HCT116 (cell line): Measurements from ENCODE around the gene SLC12A8. TPM values are rescaled to one million over a fixed set of nuclear protein-coding genes. Genes with fewer than 3 reads are reported as not detected.

Experiments
- ATAC-seq: fragments of 200-7000 bp; cut with Tn5 transposase; 2 replicates; pipeline ENCODE4 v1.9.1; 2020; ENCODE audit warnings: mild to moderate bottlenecking, moderate library complexity
- BruUV-seq: library from RNA; stranded (reverse); fragments of 400-500 nt; replicated peaks from 2 replicates; lab custom pipeline; 2021; lab: Mats Ljungman, UMichigan
- CTCF ChIA-PET: fragments of 300-600 bp; sonication (Branson Sonifier 250); formaldehyde crosslinking; loops from one replicate; lab custom pipeline; 2021; ENCODE audit warnings: antibody characterized with exemption; lab: Charles Lee
- POLR2A ChIA-PET: fragments of 300-600, 350-600 bp; sonication (Branson Sonifier 250); formaldehyde crosslinking; loops from one replicate; lab custom pipeline; 2021; ENCODE audit warnings: antibody characterized with exemption; lab: Charles Lee
- RAD21 ChIA-PET, 2 experiments: fragments of 300-600 bp; sonication (Branson Sonifier 250); formaldehyde crosslinking; loops; one replicate each; lab custom pipeline; 2023; ENCODE audit warnings: low total read pairs in 2 of 2; ENCODE audit not compliant: uncharacterized antibody in 2 of 2, unreplicated experiment in 2 of 2, low non-redundant PET in 1 of 2; lab: Charles Lee
- DNase-seq: peaks from one replicate; pipeline ENCODE4 v3.0.0-alpha.2; 2010; ENCODE audit warnings: low read depth, low spot score
- H2AFZ ChIP-seq: fragments of 200-600 bp; shearing (Covaris generic), sonication (generic); 2 replicates; pipeline ENCODE4 v1.6.1; 2017; ENCODE audit warnings: low read depth, mixed run types, mixed read lengths, antibody characterized with exemption, low read length; ENCODE audit not compliant: poor library complexity, severe bottlenecking
- H3K27ac ChIP-seq: 2 replicates; pipeline ENCODE4 v1.5.1; 2012; ENCODE audit warnings: low read depth, low read length
- H3K27me3 ChIP-seq: fragments of 200-600 bp; sonication (generic); 2 replicates; pipeline ENCODE4 v1.6.1; 2016; ENCODE audit warnings: mixed run types, low read length, mixed read lengths; ENCODE audit not compliant: insufficient read depth
- H3K36me3 ChIP-seq, 2 experiments: fragments of 200-500 bp in 1 of 2; fragments of 200-600 bp in 1 of 2; sonication (Bioruptor generic) in 1 of 2; sonication (generic) in 1 of 2; 2 replicates each; pipeline versions ENCODE4 v1.5.1 to v1.6.1; 2014 to 2016; ENCODE audit warnings: low read length in 2 of 2, inconsistent platforms in 1 of 2, mixed read lengths in 1 of 2, mixed run types in 1 of 2; ENCODE audit not compliant: insufficient read depth in 2 of 2, control insufficient read depth in 1 of 2
- H3K4me1 ChIP-seq, 2 experiments: fragments of 200-600 bp in 1 of 2; sonication (generic) in 1 of 2; 2 replicates each; pipeline versions ENCODE4 v1.5.1 to v1.6.1; 2012 to 2017; ENCODE audit warnings: low read length in 2 of 2, inconsistent platforms in 1 of 2, mild to moderate bottlenecking in 1 of 2, mixed read lengths in 1 of 2, mixed run types in 1 of 2, moderate library complexity in 1 of 2; ENCODE audit not compliant: insufficient read depth in 2 of 2, control insufficient read depth in 1 of 2
- H3K4me2 ChIP-seq: fragments of 200-600 bp; sonication (generic); 2 replicates; pipeline ENCODE4 v1.6.1; 2017; ENCODE audit warnings: mixed run types, low read length, mixed read lengths
- H3K4me3 ChIP-seq, 2 experiments: fragments of 200-600 bp in 1 of 2; sonication (generic) in 1 of 2; replicated peaks in 1 of 2; 2 replicates each; pipeline ENCODE4 v1.5.1; 2011 to 2016; ENCODE audit warnings: low read length in 2 of 2, control low read depth in 1 of 2, low read depth in 1 of 2, mild to moderate bottlenecking in 1 of 2, mixed read lengths in 1 of 2, mixed run types in 1 of 2
- H3K79me2 ChIP-seq: fragments of 200-600 bp; sonication (generic); 2 replicates; pipeline ENCODE4 v1.6.1; 2017; ENCODE audit warnings: mild to moderate bottlenecking, mixed run types, low read length, moderate library complexity, mixed read lengths; ENCODE audit not compliant: insufficient read depth
- H3K9ac ChIP-seq: fragments of 200-600 bp; sonication (generic); 2 replicates; pipeline ENCODE4 v1.6.1; 2016; ENCODE audit warnings: low read length, mixed read lengths
- H3K9me2 ChIP-seq: fragments of 200-600 bp; sonication (generic), shearing (Covaris generic); 2 replicates; pipeline ENCODE4 v1.6.1; 2017; ENCODE audit warnings: mixed run types, mild to moderate bottlenecking, moderate library complexity; ENCODE audit not compliant: insufficient read depth
- H3K9me3 ChIP-seq, 2 experiments: fragments of 200-500 bp in 1 of 2; fragments of 200-600 bp in 1 of 2; sonication (Bioruptor generic) in 1 of 2; sonication (generic) in 1 of 2; 2 replicates each; pipeline ENCODE4 v1.6.1; 2014 to 2017; ENCODE audit warnings: low read length in 2 of 2, mixed read lengths in 2 of 2, inconsistent platforms in 1 of 2, low read depth in 1 of 2, mild to moderate bottlenecking in 1 of 2, mixed run types in 1 of 2, moderate library complexity in 1 of 2; ENCODE audit not compliant: control insufficient read depth in 1 of 2, insufficient read depth in 1 of 2
- H4K20me1 ChIP-seq: fragments of 200-600 bp; sonication (generic), shearing (Covaris generic); 2 replicates; pipeline ENCODE4 v1.6.1; 2017; ENCODE audit warnings: mixed run types, mild to moderate bottlenecking, moderate library complexity; ENCODE audit not compliant: insufficient read depth
- ATF3 ChIP-seq: IDR thresholded peaks from 2 replicates; pipeline ENCODE4 v1.6.1; 2012
- CBX3 ChIP-seq: IDR thresholded peaks from 2 replicates; pipeline ENCODE4 v1.6.1; 2012; ENCODE audit warnings: low read depth
- CEBPB ChIP-seq: IDR thresholded peaks from 2 replicates; pipeline ENCODE4 v1.6.1; 2012; ENCODE audit warnings: low read depth
- CTCF ChIP-seq, 3 experiments: fragments of 200-600 bp in 1 of 3; sonication (generic) in 1 of 3; IDR thresholded peaks in 2 of 3; conservative IDR thresholded peaks in 1 of 3; 2 replicates each; pipeline ENCODE4 v1.5.1; 2012 to 2017; ENCODE audit warnings: low read depth in 2 of 3, low read length in 2 of 3, antibody characterized with exemption in 1 of 3, borderline replicate concordance in 1 of 3, control low read depth in 1 of 3, mild to moderate bottlenecking in 1 of 3, mixed read lengths in 1 of 3, mixed run types in 1 of 3, moderate library complexity in 1 of 3; ENCODE audit not compliant: insufficient read depth in 1 of 3
- EGR1 ChIP-seq: IDR thresholded peaks from 2 replicates; pipeline ENCODE4 v1.6.1; 2012; ENCODE audit warnings: low read depth
- EZH2 ChIP-seq: fragments of 200-600 bp; sonication (generic); IDR thresholded peaks from 2 replicates; pipeline ENCODE4 v1.6.1; 2017; ENCODE audit warnings: antibody characterized with exemption, mixed run types
- EZH2phosphoT487 ChIP-seq: fragments of 200-600 bp; IDR thresholded peaks from 2 replicates; pipeline ENCODE4 v1.6.1; 2018; ENCODE audit warnings: antibody characterized with exemption, borderline replicate concordance
- MAX ChIP-seq: IDR thresholded peaks from 2 replicates; pipeline ENCODE4 v1.6.1; 2012
- POLR2A ChIP-seq: IDR thresholded peaks from 2 replicates; pipeline ENCODE4 v1.7.0; 2011; ENCODE audit warnings: borderline replicate concordance; ENCODE audit not compliant: insufficient read depth, insufficient read length; ENCODE audit errors: extremely low read depth
- POLR2AphosphoS5 ChIP-seq: IDR thresholded peaks from 2 replicates; pipeline ENCODE4 v1.6.1; 2011; ENCODE audit warnings: mild to moderate bottlenecking, low read depth, low read length, moderate library complexity
- RAD21 ChIP-seq: IDR thresholded peaks from 2 replicates; pipeline ENCODE4 v1.6.1; 2012; ENCODE audit warnings: low read depth, mild to moderate bottlenecking
- SIN3A ChIP-seq: IDR thresholded peaks from 2 replicates; pipeline ENCODE4 v1.6.1; 2012; ENCODE audit warnings: low read depth
- SP1 ChIP-seq: IDR thresholded peaks from 2 replicates; pipeline ENCODE4 v1.6.1; 2012; ENCODE audit warnings: low read depth
- SRF ChIP-seq: IDR thresholded peaks from 2 replicates; pipeline ENCODE4 v1.6.1; 2012; ENCODE audit warnings: low read depth
- YY1 ChIP-seq: IDR thresholded peaks from 2 replicates; pipeline ENCODE4 v1.6.1; 2011; ENCODE audit warnings: low read length, low read depth, moderate library complexity, mild to moderate bottlenecking; ENCODE audit not compliant: insufficient replicate concordance; ENCODE audit errors: extremely low read depth
- ZBTB33 ChIP-seq: IDR thresholded peaks from 2 replicates; pipeline ENCODE4 v1.6.1; 2011; ENCODE audit warnings: mild to moderate bottlenecking, low read length, moderate library complexity; ENCODE audit not compliant: insufficient replicate concordance; ENCODE audit errors: extremely low read depth
- ZFX ChIP-seq: fragments of 450-650 bp; IDR thresholded peaks from 2 replicates; pipeline ENCODE4 v1.6.1; 2017
- ZNF274 ChIP-seq: fragments of 200-500 bp; sonication (Bioruptor generic); IDR thresholded peaks from 2 replicates; pipeline ENCODE4 v1.6.1; 2014; ENCODE audit warnings: mild to moderate bottlenecking, low read depth, low read length, inconsistent platforms
- intact Hi-C: fragments of 100-400 bp; cut with micrococcal nuclease; formaldehyde crosslinking; loops from 2 replicates; pipeline ENCODE4 v1.10.0; 2022
- total RNA-seq: library from RNA; stranded (reverse); gene quantifications from one replicate; pipeline ENCODE4 v1.2.1, GENCODE V29; 2021; ENCODE audit not compliant: unreplicated experiment
- TF ChIP-seq, protein P1 (sequence below): IDR thresholded peaks from 2 replicates; pipeline ENCODE4 v1.6.1; 2012; ENCODE audit warnings: low read depth

Gene SLC12A8
- total RNA-seq, 1 experiment from 2014 or later: 19.9 TPM

DNA sequence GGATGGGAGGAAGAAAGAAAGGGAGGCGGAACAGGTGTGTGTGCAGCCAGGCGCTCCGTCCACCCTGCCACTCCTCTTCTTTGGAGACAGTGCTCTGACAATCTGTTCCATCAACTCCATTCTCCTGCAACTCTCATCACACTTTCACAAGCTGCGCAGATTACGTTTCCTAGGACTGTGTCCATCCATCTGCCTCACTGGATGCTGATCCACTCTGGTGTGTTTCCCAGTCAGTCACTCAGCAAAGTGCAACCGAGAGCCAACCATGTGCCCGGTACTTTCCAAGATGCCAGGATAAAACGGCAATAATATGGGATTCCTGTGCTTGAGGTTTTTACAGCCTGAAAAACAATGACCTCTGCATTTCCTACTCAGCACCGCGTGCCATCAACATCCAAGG lies 59.6 kb downstream of the SLC12A8 start:
- Histone ChIP-seq H3K4me2 (no peak overlapping the region), H3K4me3 (no peak overlapping the region), H3K4me1 (peaks cover 0 to 7% of the 10 kb centered on the region in 2 experiments; a peak in 1 of 4 replicates), H3K27me3 (no peaks in the 10 kb centered on the region), H3K9ac (no peak overlapping the region), H3K27ac (no peak overlapping the region), H3K36me3 (no peaks in the 10 kb centered on the region), H3K9me2 (no peaks in the 10 kb centered on the region), H4K20me1 (no peaks in the 10 kb centered on the region), H3K79me2 (no peaks in the 10 kb centered on the region), H2AFZ (no peak overlapping the region), H3K9me3 (no peaks in the 10 kb centered on the region)
- POLR2A ChIA-PET: no interaction called here
- ATAC-seq (no peak), DNase-seq (no peak)
- RAD21 ChIA-PET: no interaction called here
- CTCF ChIA-PET: no interaction called here
- TF ChIP-seq ZBTB33 (no peak), MAX (no peak), SRF (no peak), SP1 (no peak), YY1 (no peak), ZFX (no peak), ZNF274 (no peak), POLR2A (no peak), RAD21 (no peak), EZH2 (no peak), CTCF (IDR thresholded peaks at IDR 0.05 in 2 of 3, conservative IDR thresholded peaks at IDR 0.05 in 1 of 3; ENCODE audit: borderline replicate concordance in 1 of 3, insufficient read depth in 1 of 3, low read depth in 2 of 3, low read length in 2 of 3) (no peak), ATF3 (no peak), CEBPB (no peak), POLR2AphosphoS5 (no peak), EZH2phosphoT487 (no peak), EGR1 (no peak), CBX3 (no peak), SIN3A (no peak)
- TF ChIP-seq, protein P1, sequence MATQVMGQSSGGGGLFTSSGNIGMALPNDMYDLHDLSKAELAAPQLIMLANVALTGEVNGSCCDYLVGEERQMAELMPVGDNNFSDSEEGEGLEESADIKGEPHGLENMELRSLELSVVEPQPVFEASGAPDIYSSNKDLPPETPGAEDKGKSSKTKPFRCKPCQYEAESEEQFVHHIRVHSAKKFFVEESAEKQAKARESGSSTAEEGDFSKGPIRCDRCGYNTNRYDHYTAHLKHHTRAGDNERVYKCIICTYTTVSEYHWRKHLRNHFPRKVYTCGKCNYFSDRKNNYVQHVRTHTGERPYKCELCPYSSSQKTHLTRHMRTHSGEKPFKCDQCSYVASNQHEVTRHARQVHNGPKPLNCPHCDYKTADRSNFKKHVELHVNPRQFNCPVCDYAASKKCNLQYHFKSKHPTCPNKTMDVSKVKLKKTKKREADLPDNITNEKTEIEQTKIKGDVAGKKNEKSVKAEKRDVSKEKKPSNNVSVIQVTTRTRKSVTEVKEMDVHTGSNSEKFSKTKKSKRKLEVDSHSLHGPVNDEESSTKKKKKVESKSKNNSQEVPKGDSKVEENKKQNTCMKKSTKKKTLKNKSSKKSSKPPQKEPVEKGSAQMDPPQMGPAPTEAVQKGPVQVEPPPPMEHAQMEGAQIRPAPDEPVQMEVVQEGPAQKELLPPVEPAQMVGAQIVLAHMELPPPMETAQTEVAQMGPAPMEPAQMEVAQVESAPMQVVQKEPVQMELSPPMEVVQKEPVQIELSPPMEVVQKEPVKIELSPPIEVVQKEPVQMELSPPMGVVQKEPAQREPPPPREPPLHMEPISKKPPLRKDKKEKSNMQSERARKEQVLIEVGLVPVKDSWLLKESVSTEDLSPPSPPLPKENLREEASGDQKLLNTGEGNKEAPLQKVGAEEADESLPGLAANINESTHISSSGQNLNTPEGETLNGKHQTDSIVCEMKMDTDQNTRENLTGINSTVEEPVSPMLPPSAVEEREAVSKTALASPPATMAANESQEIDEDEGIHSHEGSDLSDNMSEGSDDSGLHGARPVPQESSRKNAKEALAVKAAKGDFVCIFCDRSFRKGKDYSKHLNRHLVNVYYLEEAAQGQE: no peak
- intact Hi-C loops: no loop called here
- BruUV-seq: no TSS peak
